T follicular helper cell (primary cell): ENCODE results near the gene NDUFV2.
"Not testable (repeated sequence)": the region's sequence is repeated elsewhere in the genome, so short reads cannot be mapped to it uniquely, and the experiment has no call there.

Experiments
- DNase-seq: peaks from one replicate; pipeline ENCODE4 v3.0.0-alpha.2; 2020; ENCODE audit warnings: low read depth
- total RNA-seq, 2 experiments: gene quantifications; one replicate each; lab custom pipeline; 2026; lab: John Stamatoyannopoulos, UW

NDUFV2 gene
- 15.0 to 23.0 reads per million in 2 experiments for total RNA-seq

GRCh38 chr18:9102508-9103375 lies at the start of gene NDUFV2:
Gene NDUFV2 (plus strand): TSS chr18:9102699. CDS start chr18:9102744, 45 bp downstream.
- DNase-seq, result peak; percentile 96

- no peak for DNase-seq
These were observed 48.7 kb upstream of the NDUFV2 start for GRCh38 chr18:9053814-9054213.

- DNase-seq, result no peak
These were observed 47.3 kb upstream of the NDUFV2 start for GRCh38 chr18:9055185-9055584.

- no peak for DNase-seq
These were observed 46.9 kb upstream of the NDUFV2 start for GRCh38 chr18:9055626-9056025.

GRCh38 chr18:9057646-9058045 lies 44.9 kb upstream of the NDUFV2 start:
- no peak for DNase-seq

- no peak for DNase-seq
These were observed 44.1 kb upstream of the NDUFV2 start for GRCh38 chr18:9058406-9058805.

GRCh38 chr18:9062418-9062751 lies 40.1 kb upstream of the NDUFV2 start:
- no peak for DNase-seq

- DNase-seq, result no peak
These were observed 36.6 kb upstream of the NDUFV2 start for GRCh38 chr18:9065864-9066263.

GRCh38 chr18:9066358-9066757 lies 36.1 kb upstream of the NDUFV2 start:
- no peak for DNase-seq

GRCh38 chr18:9066817-9067306 lies 35.6 kb upstream of the NDUFV2 start:
- DNase-seq, result no peak

GRCh38 chr18:9067823-9068222 lies 34.7 kb upstream of the NDUFV2 start:
- no peak for DNase-seq

GRCh38 chr18:9068346-9068745 lies 34.2 kb upstream of the NDUFV2 start:
- DNase-seq, result no peak

GRCh38 chr18:9069601-9070000 lies 32.9 kb upstream of the NDUFV2 start:
- DNase-seq, result no peak

GRCh38 chr18:9070212-9070611 lies 32.3 kb upstream of the NDUFV2 start:
- DNase-seq, result no peak

GRCh38 chr18:9079818-9080528 lies 22.5 kb upstream of the NDUFV2 start:
- no peak for DNase-seq

- no peak for DNase-seq
These were observed 20.6 kb upstream of the NDUFV2 start for GRCh38 chr18:9081940-9082339.

GRCh38 chr18:9082711-9083510 lies 19.6 kb upstream of the NDUFV2 start:
- DNase-seq, result peak; percentile 24

GRCh38 chr18:9086015-9086414 lies 16.5 kb upstream of the NDUFV2 start:
- no peak for DNase-seq

GRCh38 chr18:9086624-9087023 lies 15.9 kb upstream of the NDUFV2 start:
- no peak for DNase-seq

GRCh38 chr18:9087144-9087543 lies 15.4 kb upstream of the NDUFV2 start:
- DNase-seq, result no peak

GRCh38 chr18:9088252-9088651 lies 14.2 kb upstream of the NDUFV2 start:
- DNase-seq, result no peak

- not testable (repeated sequence) for DNase-seq
These were observed 13.8 kb upstream of the NDUFV2 start for GRCh38 chr18:9088727-9089126.
